GM19193 (cell line): Measurements from ENCODE around the gene KHK.

ENCODE experiments used
- POLR2A ChIP-seq: IDR thresholded peaks from 4 replicates; pipeline ENCODE4 v1.6.1; 2011; ENCODE audit not compliant: insufficient read depth, insufficient read length; ENCODE audit errors: extremely low read depth

KHK gene

DNA sequence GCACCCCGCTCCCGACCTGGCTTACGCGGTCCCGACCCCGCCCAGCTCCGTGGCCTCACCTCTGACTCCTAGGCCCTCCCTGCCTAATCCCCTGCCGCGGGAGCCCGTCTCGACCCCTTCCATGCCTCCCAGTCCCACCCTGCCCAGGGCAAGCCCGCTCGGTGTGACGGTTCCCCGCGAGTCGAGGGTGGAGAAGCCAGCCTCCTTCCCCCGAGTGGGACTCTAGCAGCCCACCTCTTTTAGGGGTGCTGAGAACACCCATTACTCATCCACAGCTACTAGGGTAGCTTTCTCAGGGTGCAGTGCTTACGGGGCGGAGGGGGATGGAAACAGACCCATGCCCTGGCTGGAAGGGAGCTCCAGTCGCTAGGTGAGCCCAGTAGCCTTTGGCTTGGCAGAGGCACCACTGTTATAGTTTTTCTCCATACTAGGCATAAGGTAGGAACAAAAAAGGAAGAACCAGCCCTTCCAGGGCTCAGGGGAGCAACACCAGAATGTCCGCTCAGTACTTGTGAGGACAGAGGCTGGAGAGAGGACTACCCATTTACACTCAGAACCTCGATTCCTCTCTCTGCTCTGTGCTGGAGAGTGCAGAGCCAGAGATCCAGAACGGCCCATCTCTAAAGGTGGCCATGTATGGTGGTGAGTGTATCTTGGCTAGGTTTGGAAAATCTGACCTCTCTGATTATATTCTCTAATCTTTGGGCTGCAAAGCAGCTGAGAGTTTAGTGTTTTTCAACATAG lies 34.5 kb upstream of the KHK start:
- no peak for TF ChIP-seq POLR2A

DNA sequence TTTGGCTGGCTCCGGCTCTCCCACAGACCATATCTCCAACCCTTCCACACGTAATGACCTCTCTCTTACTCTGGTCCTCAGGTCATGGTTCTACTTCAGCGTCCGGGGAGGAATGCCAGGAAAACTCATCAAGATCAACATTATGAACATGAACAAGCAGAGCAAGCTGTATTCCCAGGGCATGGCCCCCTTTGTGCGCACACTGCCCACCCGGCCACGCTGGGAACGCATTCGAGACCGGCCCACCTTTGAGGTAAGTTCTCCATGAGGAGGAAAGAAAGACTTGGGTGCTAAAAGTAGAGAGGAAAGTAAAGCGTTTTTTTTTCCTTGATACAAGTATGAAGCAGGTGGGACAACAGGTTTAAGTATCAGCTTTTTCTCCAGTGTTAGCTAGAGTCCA lies 33.3 kb upstream of the KHK start:
- no peak for TF ChIP-seq POLR2A

DNA sequence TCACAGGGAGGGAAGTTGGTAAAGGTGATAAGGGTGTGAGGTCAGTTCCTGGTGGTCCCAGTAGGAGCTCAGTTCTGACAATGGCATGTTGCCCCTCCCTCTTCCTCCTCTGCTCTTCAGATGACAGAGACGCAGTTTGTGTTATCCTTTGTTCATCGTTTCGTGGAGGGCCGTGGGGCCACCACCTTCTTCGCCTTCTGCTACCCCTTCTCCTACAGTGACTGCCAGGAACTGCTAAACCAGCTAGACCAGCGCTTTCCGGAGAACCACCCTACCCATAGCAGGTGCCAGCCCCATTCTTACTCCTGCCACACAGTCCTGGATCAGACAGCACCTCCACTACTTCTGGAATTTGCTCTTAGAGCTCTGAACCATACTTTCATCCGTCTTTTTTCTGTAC lies 32.8 kb upstream of the KHK start:
- no peak for TF ChIP-seq POLR2A

DNA sequence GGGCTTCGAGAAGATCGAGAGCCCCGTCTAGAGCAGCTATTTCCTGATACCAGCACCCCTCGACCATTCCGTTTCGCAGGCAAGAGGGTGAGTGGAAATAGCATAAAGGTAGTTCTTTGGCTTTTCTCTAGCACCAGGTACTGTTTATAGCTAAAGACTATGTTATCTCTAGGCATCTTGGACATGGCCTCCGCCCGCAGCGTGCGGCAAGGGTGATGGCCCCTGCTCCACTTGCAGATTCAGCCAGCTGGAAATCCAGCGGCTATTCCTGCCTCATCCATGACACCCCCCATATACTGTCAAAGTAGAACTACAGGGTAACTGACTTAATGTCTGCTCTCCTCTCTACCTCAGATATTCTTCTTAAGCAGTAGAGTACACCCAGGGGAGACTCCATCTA lies 31.9 kb upstream of the KHK start:
- TF ChIP-seq POLR2A: no peak

- TF ChIP-seq POLR2A: no peak
Observed at GRCh38 chr2:27057184-27057583, 29.4 kb upstream of the KHK start.

GRCh38 chr2:27058210-27058609 lies 28.4 kb upstream of the KHK start:
- TF ChIP-seq POLR2A: peak; percentile 22

- TF ChIP-seq POLR2A: no peak
Observed at GRCh38 chr2:27059141-27059820, 27.3 kb upstream of the KHK start.

DNA sequence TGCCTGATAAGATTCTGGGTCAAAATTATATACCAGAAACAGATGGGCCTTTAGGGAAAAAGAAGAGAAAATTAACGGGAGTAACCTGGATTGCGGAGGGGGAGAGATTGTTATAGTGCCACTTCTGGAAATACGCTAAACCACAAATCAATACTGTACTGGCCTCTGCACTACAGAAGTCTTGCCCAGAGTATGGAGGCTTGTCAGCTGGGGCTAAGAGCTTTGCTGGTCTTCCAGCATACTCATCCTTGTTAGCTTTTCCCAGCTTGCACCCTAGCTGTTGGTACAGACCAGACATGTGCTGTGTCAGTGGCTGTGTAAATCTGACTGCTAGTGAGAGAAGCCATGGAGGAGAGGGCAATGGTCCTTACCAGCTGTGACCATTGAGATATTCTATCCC lies 26.2 kb upstream of the KHK start:
- TF ChIP-seq POLR2A: no peak

GRCh38 chr2:27065128-27065527 lies 21.4 kb upstream of the KHK start:
- TF ChIP-seq POLR2A: no peak

- no peak for TF ChIP-seq POLR2A
Observed at GRCh38 chr2:27067385-27067784, 19.2 kb upstream of the KHK start.

DNA sequence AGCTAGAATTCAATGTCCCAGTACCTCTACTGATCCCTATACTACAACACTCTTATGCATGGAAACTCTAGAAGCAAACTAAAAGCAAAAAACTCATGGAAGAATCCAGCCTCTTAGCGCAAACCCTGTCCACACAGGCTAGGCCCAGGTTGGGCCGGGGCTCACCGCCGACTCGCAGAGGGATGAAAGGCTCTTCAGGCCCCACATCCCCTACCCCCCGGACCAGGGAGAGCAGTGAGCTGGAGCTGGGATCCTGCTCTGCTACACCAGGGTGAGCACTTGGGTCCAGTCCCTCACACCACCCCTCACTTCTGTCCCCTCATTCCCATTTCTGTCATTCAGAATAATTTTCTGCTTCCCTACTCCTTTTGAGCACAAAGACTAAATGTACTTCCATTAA lies 17.1 kb upstream of the KHK start:
- TF ChIP-seq POLR2A: no peak

DNA sequence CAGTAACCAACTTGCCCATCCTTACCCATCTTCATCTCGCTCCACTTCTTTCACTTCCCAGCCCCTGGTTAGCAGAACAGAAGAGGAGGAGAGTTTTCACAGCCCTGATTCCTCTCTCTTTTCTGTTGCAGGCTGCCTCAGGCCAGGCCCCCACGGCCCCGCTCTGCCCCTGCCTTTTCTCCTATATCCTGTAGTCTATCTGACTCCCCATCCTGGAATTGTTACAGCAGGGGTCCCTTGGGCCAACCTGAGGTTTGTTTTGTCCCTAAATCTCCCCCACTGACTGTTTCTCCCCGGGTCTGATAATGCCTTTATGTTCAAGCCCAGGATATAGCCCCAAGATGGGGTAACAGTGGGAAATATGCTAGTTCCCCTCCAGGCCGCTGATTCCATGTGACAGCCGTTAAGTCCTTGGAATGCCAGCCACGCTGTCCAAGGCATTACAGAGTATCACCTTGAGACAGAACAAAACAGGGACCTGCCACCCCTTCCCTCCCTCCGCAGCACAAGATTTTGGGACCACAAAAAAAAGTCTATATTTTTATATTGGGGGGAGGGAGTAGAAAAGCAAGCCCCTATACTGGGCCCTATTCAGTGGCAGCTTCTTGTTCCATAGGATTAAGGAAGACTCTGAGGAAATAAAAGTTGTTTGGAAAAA lies 16.5 kb upstream of the KHK start:
- no peak for TF ChIP-seq POLR2A

- no peak for TF ChIP-seq POLR2A
Observed at GRCh38 chr2:27070653-27071276, 15.8 kb upstream of the KHK start.

DNA sequence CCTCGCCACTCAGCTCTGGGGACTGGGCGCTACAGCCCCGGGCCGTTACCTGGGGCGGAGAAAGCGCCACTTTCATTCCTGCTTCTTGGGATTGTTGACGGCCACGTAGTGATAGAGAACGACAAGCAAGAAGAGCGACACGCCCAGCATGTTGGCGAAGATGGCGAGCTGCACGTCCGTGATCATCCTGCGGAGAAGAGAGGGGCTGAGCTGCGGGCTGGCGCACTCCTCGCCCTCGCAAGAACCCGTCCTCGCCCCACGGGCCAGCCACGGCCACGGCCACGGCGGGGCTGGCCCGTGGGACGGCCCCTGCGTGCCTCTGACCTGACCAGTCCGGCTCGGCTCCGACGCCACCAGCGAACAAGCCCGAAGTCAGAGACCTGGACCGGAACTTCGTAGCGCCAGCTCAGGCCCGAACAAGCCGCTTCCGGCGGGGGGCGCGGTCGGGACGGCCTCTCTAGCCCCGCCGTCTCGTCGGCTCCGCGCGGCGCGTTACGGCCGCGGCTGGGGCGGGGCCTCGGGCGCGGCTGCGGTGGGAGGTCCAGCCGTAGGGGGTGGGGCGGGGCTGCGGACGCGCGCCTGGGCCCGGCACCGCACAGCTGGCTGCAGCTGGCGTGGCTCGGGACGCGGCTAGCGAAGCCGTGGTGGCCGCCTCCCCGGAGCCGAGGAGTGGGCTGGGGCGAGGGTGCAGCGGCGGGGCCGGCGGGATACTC lies 15.1 kb upstream of the KHK start, which contains the start of gene OST4:
Gene OST4, minus strand, starts transcription at position 378 of the 713 bp plus-strand sequence.
- TF ChIP-seq POLR2A: peak; percentile 96
